Lung (tissue), 12 donors: ENCODE data around the gene JADE3. TPM values are rescaled to one million over a fixed set of nuclear protein-coding genes. Genes with fewer than 3 reads are reported as not detected.
A peak's percentile ranks its signal among the peaks of the same experiment; 100 is the strongest.
"Not testable (repeated sequence)": the region's sequence is repeated elsewhere in the genome, so short reads cannot be mapped to it uniquely, and the experiment has no call there.

ENCODE experiments used
- ATAC-seq: fragments of 200-7000 bp; cut with Tn5 transposase; one replicate; pipeline ENCODE4 v1.9.1; 2020; ENCODE audit warnings: moderate number of reproducible peaks; ENCODE audit not compliant: insufficient read depth, low FRiP score
- DNase-seq, 3 donors: peaks; one replicate each; pipeline ENCODE4 v3.0.0-alpha.2; 2013 to 2017
- H3K27ac ChIP-seq, 2 donors: one replicate each; pipeline ENCODE4 v1.5.1; 2013; ENCODE audit warnings: mild to moderate bottlenecking in 2 of 2, moderate library complexity in 2 of 2, control low read depth in 1 of 2, inconsistent platforms in 1 of 2, low read depth in 1 of 2, low read length in 1 of 2
- H3K27me3 ChIP-seq, 3 donors: one replicate each; pipeline ENCODE4 v1.5.1; 2013; ENCODE audit warnings: low read length in 2 of 3; ENCODE audit not compliant: control insufficient read depth in 3 of 3, insufficient read depth in 3 of 3
- H3K36me3 ChIP-seq, 4 donors: one replicate each; pipeline ENCODE4 v1.5.1; 2013; ENCODE audit warnings: low read length in 4 of 4, mild to moderate bottlenecking in 1 of 4, moderate library complexity in 1 of 4; ENCODE audit not compliant: control insufficient read depth in 4 of 4, insufficient read depth in 4 of 4
- H3K4me1 ChIP-seq, 5 donors: one replicate each; pipeline ENCODE4 v1.5.1; 2013; ENCODE audit warnings: low read length in 5 of 5, mild to moderate bottlenecking in 2 of 5, moderate library complexity in 1 of 5; ENCODE audit not compliant: control insufficient read depth in 5 of 5, insufficient read depth in 5 of 5
- H3K4me3 ChIP-seq: one replicate; pipeline ENCODE4 v1.5.1; 2013; ENCODE audit warnings: mild to moderate bottlenecking, control low read depth, moderate library complexity
- H3K9ac ChIP-seq, 2 donors: one replicate each; pipeline ENCODE4 v1.5.1; 2013; ENCODE audit warnings: low read length in 2 of 2, control low read depth in 1 of 2; ENCODE audit not compliant: insufficient read depth in 1 of 2
- H3K9me3 ChIP-seq, 4 donors: one replicate each; pipeline ENCODE4 v1.5.1; 2013; ENCODE audit warnings: low read length in 3 of 4, mild to moderate bottlenecking in 1 of 4, moderate library complexity in 1 of 4; ENCODE audit not compliant: control insufficient read depth in 4 of 4, insufficient read depth in 3 of 4
- CTCF ChIP-seq: IDR thresholded peaks from 2 replicates; pipeline ENCODE4 v1.5.1; 2012; ENCODE audit warnings: mild to moderate bottlenecking; ENCODE audit errors: control extremely low read depth, extremely low read depth
- WGBS, 2 donors: extraction: QIAGEN DNeasy Blood & Tissue Kit; methylation state at CpG; one replicate each; pipeline ENCODE4 v1.1.7; 2013; 5-methylcytosine and 5-hydroxymethylcytosine counted together
- polyA plus RNA-seq, 2 donors: library from polyadenylated mRNA; stranded (reverse); fragments of 200-250 nt; gene quantifications; one replicate each; pipeline ENCODE4 v1.2.1, GENCODE V29; 2013
- total RNA-seq, 2 donors: library from RNA; depleted of rRNA in 1 of 2; stranded (reverse); fragments of >200 nt in 1 of 2; gene quantifications; one replicate each; pipeline ENCODE4 v1.2.1, GENCODE V29; 2014 to 2021
- donor health status: control.
- donor health status: control.
- donor health status: Bipolar disorder and iron deficiency.
- donor health status: healthy.
- donor health status: DM: yes; HTN: yes; CAD: no.

Gene JADE3
- total and polyA plus RNA-seq, 4 donors, result 2.9 to 13.9 (median 5.8) TPM

- WGBS, 2 donors, result 70 to 93% methylated on average over 2 of the region's 2 CpGs
- Histone ChIP-seq H3K27ac (no peak overlapping the region), H3K27me3 (peaks cover 0 to 16% (median 10%) of the 10 kb centered on the region in 3 donors), H3K4me1 (peaks cover 0 to 2% (median 0%) of the 10 kb centered on the region in 5 donors), H3K9me3 (peaks cover 0 to 2% (median 0%) of the 10 kb centered on the region in 4 donors), H3K36me3 (no peaks in the 10 kb centered on the region), H3K9ac (no peak overlapping the region), H3K4me3 (no peak overlapping the region)
- ATAC-seq (no peak), DNase-seq (no peak)
- TF ChIP-seq CTCF, result no peak
These were observed 42.5 kb downstream of the JADE3 start for GRCh38 chrX:46954716-46955115.

GRCh38 chrX:46956589-46956988 is 44.4 kb downstream of the JADE3 start:
- H3K27ac ChIP-seq, H3K4me3 ChIP-seq, H3K9me3 ChIP-seq, DNase-seq, H3K36me3 ChIP-seq, H3K4me1 ChIP-seq, H3K9ac ChIP-seq, ATAC-seq: not testable (repeated sequence)
- 81 to 86% methylated on average over 4 of the region's 4 CpGs for WGBS, 2 donors
- H3K27me3 ChIP-seq, result peaks cover 0 to 23% (median 15%) of the 10 kb centered on the region in 3 donors

GRCh38 chrX:46957297-46957696 is 45.1 kb downstream of the JADE3 start:
- Histone ChIP-seq H3K36me3 (no peaks in the 10 kb centered on the region), H3K9ac (no peak overlapping the region), H3K9me3 (peaks cover 0 to 2% (median 0%) of the 10 kb centered on the region in 4 donors), H3K27ac (no peak overlapping the region), H3K4me1 (peaks cover 0 to 3% (median 0%) of the 10 kb centered on the region in 5 donors), H3K4me3 (no peak overlapping the region), H3K27me3 (peaks cover 0 to 22% (median 14%) of the 10 kb centered on the region in 3 donors)
- 60 to 66% methylated on average over 3 of the region's 3 CpGs for WGBS, 2 donors
- no peak for TF ChIP-seq CTCF
- ATAC-seq, result no peak
- DNase-seq, result peak in 2 of 3 donors; percentile 6 to 17

GRCh38 chrX:46959101-46959500 is 46.9 kb downstream of the JADE3 start:
- Histone ChIP-seq H3K9ac (no peak overlapping the region), H3K4me1 (peaks cover 0 to 3% (median 0%) of the 10 kb centered on the region in 5 donors), H3K9me3 (peaks cover 0 to 5% (median 0%) of the 10 kb centered on the region in 4 donors), H3K36me3 (no peaks in the 10 kb centered on the region), H3K27me3 (peaks cover 0 to 16% (median 12%) of the 10 kb centered on the region in 3 donors), H3K4me3 (no peak overlapping the region), H3K27ac (no peak overlapping the region)
- WGBS, 2 donors, result 13 to 24% methylated on average over 2 of the region's 2 CpGs
- ATAC-seq, result peak; percentile 27
- DNase-seq, result peak in 1 of 3 donors; percentile 7
- TF ChIP-seq CTCF, result no peak
